AG09319 (cell line): ENCODE data around the gene TOX3.

Experiments used
- DNase-seq: peaks from one replicate; pipeline ENCODE4 v3.0.0-alpha.2; 2010; ENCODE audit warnings: low read depth; ENCODE audit errors: extremely low read depth
- CTCF ChIP-seq: IDR thresholded peaks from 2 replicates; pipeline ENCODE4 v1.5.1; 2011; ENCODE audit warnings: low read depth, mild to moderate bottlenecking, inconsistent platforms, low read length, moderate library complexity

TOX3 gene

GRCh38 chr16:52562770-52563169, 15.8 kb upstream of the TOX3 start:
- TF ChIP-seq CTCF = no peak
- DNase-seq = no peak

GRCh38 chr16:52561910-52562741, 15.2 kb upstream of the TOX3 start:
- DNase-seq = no peak
- TF ChIP-seq CTCF = no peak

GRCh38 chr16:52558448-52558847, 11.5 kb upstream of the TOX3 start:
- no peak for DNase-seq

GRCh38 chr16:52557236-52557635, 10.3 kb upstream of the TOX3 start:
- DNase-seq = no peak
- no peak for TF ChIP-seq CTCF

More at GRCh38 chr16:52558448-52558847, 11.5 kb upstream of the TOX3 start:
- no peak for TF ChIP-seq CTCF

GRCh38 chr16:52556083-52556482, 9.1 kb upstream of the TOX3 start:
- no peak for DNase-seq
- no peak for TF ChIP-seq CTCF

GRCh38 chr16:52555572-52555971, 8.6 kb upstream of the TOX3 start:
- DNase-seq = no peak
- TF ChIP-seq CTCF = no peak

GRCh38 chr16:52554334-52554733, 7.4 kb upstream of the TOX3 start:
- no peak for DNase-seq
- TF ChIP-seq CTCF = no peak
